Measurements from ENCODE around the gene KCNE2. TPM values are rescaled to one million over a fixed set of nuclear protein-coding genes. Genes with fewer than 3 reads are reported as not detected.
A peak's percentile ranks its signal among the peaks of the same experiment; 100 is the strongest.
"Not testable (repeated sequence)": the region's sequence is repeated elsewhere in the genome, so short reads cannot be mapped to it uniquely, and the experiment has no call there.

KCNE2 gene
- total RNA-seq, 1 donor from 2014 or later = 0.69 TPM

DNA sequence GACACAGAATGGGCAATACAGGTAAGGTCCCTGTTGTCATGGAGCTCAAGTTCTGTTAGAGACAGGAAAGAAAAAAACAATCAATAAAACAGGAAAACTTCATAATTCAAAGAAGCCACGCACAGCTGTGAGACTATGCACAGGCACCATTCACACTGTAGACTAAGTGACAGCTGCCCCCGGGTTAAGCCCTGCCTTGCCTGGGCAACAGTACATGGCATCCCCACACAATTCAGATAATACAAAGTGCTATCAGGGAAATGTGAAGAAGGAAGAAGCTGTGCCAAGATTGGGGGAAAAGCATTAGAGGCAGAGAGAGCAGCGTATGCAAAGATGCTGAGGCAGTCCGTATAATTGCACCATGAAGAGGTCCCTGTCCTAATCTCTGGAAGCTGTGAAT, 9.0 kb upstream of the KCNE2 start:
- no peak for DNase-seq

DNA sequence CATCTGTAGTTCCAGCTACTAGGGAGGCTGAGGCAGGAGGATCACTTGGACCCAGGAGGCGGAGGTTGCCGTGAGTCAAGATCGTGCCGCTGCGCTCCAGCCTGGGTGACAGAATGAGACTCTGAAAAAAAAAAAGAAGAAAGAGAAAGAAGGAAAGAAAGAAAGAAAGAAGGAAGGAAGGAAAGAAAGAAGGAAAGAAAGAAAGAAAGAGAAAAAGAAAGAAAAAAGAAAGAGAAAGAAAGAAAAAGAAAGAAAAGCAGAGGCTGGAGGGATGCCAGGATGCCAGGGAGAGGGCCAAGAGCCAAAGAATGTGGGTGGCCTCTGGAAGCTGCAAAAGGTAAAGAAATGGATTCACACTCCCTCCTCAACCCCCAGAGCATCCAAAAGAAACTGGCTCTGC, 8.2 kb upstream of the KCNE2 start:
- no peak for DNase-seq

DNA sequence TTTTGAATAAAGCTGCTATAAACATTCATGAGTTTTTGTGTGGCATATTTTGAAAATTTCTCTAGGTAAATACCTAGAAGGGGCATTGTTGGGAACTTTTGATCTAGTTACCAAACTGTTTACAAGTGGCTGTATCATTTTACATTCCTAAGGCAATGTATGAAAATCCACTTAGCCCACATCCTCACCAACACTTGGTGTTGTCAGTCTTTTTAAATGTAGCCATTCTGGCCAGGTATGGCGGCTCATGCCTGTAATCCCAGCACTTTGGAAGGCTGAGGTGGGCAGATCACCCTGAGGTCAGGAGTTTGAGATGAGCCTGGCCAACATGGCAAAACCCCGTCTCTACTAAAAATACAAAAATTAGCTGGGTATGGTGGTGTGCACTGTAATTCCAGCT, 5.9 kb upstream of the KCNE2 start:
- DNase-seq = no peak

DNA sequence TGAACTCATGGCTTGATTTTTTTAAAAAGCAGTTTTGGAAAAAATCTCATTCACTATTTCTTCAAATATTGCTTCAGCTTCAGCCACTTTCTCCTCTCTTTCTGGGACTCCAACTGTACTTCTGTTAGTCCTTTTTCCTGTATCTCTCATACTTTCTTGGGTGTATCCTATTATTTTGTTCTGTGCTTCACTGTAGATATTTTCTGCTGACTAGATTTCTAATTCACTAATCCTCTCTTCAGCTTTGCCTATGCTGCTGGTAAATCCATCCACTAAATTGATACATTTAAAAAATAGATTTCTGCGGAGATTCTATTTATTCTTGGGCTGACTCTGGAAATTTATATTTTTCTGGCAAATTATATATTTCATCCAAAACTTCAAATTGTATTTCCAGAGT, 4.9 kb upstream of the KCNE2 start:
- DNase-seq = no peak

DNA sequence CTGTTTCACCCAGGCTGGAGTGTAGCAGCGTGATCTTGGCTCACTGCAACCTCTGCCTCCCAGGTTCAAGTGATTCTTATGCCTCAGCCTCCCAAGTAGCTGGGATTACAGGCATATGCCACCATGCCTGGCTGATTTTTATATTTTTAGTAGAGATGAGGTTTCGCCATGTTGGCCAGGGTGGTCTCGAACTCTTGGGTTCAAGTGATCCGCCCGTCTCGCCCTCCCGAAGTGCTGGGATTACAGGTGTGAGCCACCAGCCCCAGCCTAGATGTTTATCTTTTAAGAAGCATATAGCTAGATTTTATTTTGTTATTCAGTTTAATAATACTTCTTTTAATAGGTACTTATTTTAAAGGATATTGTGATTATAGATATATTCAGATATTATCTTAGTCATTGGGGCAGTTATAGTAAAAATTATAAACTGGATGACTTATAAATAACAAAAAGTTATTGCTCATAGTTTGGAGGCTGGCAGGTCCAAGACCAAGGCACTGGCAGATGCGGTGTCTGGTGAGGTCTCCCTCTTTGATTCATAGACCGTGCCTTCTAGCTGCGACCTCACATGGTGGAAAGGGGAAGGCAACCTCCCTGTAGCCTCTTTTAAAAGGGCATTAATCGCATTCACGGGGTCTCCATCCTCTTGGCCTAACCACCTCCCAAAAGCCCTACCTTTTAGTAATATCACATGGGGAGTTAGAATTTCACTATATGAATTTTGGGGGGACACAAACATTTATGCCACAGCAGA, 3.1 kb upstream of the KCNE2 start:
- no peak for DNase-seq

DNA sequence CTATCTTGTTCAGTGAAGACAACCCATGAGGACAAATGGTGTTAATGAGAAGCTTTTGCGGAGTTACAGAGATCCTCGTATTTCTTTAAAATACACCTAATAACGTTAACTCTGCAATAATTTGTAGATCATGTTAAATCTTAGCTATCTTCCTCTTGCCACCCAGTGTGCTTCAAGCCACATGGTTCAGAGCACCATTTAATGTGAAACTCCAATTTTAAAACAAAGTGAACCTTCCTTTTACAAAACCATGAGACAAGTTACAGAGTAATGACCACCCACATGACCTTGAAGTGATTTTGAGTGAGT, 1.7 kb upstream of the KCNE2 start:
- DNase-seq = no peak

DNA sequence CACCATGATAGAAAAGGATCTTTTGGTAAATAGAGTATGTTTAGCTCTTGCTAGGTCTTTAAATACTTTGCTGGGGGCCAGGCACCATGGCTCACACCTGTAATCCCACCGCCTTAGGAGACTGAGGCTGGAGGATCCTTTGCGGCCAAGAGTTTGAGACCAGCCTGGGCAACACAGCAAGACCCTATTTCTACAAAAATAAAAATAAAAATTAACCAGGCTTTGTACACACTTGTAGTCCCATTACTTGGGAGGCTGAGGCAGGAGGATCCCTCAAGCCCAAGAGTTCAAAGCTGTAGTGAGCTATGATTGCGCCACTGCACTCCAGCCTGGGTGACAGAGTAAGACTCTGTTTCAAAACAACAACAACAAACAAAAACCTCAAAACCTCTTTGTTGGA, 1.1 kb upstream of the KCNE2 start:
- DNase-seq = no peak

DNA sequence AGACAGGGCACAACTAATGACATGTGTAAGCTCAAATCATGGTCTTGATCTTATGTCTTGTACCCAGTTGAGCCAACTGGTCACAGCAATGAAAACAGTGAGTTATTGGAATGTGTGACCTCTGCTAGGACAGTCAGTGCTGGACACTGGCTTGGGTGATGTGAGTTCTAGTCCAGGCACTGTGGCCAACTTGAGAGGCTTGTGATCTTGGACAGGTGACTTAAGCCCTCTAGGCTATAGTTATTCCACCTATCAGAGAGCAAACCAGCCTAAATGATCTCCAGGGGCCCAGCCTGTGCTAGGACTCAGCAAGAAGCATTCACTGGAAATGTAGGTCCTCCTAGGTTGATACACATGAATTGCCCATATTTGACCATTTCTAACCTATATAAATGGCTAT, 1.1 kb downstream of the KCNE2 start:
- no peak for DNase-seq

DNA sequence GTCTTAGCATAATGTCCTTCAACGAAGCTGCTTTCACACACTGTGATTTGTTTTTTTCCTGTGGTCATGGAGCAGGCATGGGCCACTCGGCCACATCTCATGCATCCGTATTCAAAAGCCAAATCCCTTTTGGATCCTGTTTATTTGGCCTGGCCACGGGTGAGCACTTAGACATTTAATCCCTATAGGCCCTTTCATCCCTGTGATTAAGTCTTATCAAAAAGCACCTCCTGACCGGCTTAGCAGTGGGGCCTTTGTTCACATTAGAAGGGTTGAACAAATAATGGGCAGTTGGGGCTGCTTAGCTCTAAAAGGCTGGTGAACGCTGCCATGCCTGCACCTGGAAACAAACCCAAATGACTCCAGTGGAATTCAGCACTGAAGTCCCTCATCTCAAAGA, 2.0 kb downstream of the KCNE2 start:
- no peak for DNase-seq

DNA sequence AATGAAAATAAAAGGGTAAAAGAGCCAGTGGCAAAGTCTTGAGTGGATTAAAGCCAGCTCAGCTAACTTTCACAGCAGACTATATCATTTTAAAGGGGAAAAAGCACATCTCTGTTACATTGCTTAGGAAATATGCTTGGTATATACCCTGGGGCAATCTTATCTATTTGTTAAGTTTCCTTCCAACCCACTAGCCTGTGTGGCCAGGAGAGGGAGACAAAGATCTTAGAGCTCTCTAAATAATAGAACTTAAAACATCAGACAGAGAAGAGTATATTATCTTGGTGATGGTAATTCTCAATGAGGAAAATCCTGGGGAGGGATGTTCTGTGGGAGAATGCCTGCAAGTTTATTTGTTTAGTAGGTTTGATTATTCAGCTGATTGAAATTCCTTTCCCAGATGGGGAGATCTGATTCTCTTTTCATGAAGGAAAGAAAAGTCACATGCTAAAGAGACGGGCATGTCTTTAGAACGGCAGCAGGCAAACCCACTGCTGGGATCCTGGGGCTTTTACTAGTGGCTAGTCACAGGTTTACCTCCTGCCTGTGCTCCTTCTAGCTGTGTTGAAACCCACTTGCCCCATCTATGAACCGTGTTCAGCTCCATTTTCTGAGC, 3.6 kb downstream of the KCNE2 start:
- peak; percentile 18 for DNase-seq

DNA sequence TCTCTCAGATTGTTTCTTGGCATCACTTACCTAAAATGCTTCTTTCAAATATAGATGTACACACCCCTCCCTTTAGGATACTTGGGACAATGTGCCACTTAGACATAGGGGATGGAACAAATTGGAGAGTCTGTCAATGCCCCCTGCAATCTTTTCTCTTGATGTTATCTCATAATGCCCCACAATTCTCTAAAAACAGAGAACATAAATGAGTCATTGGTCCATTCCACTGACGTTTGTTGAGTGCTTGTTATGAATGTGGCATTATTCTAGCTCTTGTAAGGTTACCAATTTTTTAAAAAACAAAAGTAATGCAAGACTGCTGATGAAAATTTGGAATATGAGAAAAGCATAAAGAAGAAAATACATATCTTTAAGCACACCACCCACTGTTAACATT, 5.9 kb downstream of the KCNE2 start:
- DNase-seq = no peak

DNA sequence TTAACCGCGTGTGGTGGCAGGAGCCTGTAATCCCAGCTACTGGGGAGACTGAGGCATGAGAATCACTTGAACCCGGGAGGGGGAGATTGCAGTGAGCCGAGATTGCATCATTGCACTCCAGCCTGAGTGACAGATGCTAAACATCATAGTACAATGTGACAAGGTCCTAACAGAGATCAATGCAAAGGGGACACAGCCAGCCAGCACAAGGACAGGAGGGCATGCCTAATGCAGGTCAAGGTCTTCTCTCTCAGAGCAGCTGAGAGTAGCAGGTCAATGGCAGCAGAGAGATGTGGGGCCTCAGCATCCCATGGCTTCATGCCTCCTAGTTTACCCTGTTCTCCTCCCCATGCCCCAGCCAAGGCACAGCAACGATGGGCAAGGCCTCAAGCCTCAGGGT, 8.5 kb downstream of the KCNE2 start:
- DNase-seq = no peak

DNA sequence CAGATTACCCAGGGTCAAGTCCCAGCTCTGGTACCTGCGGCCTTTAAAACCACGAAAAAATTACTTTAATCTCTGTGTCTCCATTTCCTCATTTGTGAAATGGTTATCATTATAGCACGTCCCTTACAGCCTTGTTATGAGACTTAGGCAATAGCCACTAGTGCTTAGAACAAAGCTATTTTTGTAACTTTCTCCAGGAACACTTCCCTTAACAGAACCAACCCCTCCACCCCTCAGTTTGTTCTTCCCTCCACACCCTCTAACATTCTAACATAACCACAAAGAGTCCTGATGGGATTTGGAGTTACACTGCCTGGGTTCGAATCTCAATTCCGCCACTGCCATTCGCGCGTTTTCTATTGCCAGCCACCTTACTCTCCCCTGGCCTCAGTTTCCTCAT, 10.7 kb downstream of the KCNE2 start:
- not testable (repeated sequence) for DNase-seq

DNA sequence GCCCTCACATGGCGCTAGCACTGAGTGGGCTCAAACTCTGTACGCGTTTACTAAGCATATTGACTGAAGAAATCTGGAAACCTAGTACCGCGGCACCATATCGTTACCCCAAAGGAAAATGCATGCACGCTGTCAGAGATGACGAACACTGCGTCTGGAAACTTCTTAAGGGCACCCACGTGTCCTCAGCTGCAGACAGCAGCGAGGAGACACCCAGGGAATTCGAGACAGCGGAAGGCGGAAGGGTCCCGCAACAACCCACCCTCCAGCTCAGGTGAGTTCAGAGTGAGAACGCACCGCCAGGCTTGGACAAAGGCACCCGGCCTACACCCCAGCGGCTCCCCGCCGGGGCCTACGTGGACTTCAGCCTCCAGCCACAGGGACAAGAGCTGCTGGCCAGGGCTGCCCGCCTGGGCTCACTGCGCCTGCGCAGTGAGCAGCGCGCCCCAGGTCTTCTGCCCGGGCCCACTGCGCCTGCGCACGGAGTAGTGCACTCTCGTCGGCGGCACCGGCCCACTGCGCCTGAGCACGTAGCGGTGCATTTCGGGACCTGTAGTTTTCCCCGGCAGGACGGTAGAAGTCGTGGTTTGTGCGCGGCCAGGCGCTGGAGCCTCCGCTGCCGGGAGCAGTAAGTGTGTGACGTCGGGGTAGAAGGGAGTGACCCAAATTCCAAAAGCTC, 11.3 kb downstream of the KCNE2 start, which contains the start of gene SMIM11:
Gene SMIM11, plus strand, starts transcription at position 568 of the 679 bp plus-strand sequence. CDS start 3,998 bp downstream, outside the sequence.
- DNase-seq = not testable (repeated sequence)

DNA sequence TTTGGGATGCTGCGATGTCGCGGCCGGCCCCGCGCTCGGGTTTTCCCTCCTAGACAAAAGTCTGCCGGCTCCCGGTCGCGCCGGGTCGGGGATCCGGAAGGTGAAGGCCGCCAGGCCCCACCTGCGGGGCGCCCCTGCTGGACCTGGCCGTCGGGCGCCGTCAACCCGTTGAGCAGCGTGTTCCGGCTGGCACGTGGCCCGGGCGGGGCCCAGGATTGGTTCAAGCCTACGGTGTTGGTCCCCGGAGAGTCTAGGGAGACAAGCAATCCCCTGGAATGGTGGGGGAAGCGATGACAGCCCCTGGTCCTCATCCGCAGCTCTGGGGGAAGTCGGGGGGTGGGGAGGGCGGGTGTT, 11.8 kb downstream of the KCNE2 start:
- DNase-seq = not testable (repeated sequence)

DNA sequence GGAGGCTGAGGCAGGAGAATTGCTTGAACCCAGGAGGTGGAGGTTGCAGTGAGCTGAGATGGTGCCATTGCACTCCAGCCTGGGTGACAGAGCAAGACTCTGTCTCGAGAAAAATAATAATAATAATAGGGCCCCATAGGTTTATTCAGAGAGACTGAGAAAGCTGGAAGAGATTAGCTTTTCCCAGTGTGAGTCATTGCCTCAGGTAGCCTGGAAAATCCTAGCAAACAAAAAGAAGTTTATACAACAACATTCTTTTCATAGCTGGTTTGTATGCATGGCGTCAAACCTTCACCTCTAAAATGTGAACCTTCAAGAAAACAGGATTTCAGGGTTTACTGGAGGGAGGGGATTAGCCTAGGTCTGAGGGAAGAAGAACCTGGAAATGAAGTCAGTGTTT, 19.3 kb downstream of the KCNE2 start:
- not testable (repeated sequence) for DNase-seq

DNA sequence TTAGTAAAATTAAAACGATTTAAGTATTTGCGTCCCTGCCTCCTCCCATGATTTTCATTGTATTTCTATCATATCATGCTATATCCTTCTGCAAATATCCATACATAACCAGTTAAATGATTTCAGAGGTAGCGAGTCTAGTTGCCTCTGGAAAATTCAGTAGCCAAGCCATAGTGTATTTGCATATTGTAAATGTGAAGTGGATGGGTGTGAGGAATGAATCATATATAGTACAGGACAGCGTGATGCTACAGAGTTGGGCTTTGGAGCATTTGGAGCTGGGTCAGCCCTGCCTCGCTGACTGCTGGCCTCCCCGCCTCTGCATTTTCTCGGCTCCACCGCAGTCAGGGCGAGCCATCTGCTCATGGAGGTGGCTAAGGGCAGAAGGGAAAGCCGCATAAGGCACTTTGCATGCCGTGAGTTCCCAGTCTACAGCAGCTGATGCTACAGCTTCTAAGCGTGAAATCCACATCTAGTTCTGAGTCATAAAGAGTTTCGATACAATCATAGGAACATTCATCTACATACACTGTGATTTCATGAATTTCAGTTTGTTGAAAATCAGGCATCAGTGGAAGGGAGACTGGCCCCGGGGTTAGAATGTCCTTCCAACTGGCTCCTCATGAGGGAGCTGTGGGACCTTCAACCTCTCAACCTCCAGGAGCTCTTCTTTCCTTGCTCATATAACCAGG, 20.1 kb downstream of the KCNE2 start:
- DNase-seq = not testable (repeated sequence)

DNA sequence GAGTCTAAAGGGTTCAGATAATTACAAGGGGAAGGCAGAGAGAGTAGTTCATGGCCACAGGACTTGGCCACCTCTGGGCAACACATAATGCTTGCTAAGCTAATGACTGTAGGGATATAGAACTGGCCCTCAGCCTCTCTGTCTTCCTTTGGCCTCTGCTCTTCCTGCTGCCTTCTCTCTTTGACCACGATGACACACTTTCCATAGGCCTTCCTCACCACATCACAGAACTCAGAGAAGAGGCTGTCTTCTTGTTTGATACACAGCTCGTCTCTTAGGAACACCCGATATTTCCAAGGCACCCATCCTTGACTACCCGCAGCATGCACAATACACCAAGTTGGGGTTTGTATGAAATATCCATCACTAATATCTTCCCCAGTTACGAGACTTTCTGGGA, 36.7 kb downstream of the KCNE2 start:
- not testable (repeated sequence) for DNase-seq

DNA sequence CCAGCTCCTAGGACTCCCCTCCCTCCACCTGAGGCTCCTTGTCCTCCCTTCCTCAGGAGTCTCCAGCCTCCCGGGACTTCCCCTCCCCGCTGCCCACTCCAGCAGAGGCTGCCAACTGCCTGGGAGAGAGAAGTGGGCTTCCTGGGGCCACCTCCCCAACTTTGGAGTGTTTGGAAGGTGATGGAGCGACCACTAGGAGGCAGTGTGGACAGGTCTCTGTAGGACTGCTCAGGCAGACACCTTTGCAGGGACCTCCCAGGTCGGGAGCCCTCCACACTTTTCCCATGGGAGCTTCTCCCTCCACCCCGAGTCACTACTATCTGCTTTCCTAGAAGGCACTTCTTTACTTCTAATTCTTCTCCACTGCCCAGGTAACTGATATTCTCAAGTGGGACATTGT, 40.9 kb downstream of the KCNE2 start:
- DNase-seq = not testable (repeated sequence)

DNA sequence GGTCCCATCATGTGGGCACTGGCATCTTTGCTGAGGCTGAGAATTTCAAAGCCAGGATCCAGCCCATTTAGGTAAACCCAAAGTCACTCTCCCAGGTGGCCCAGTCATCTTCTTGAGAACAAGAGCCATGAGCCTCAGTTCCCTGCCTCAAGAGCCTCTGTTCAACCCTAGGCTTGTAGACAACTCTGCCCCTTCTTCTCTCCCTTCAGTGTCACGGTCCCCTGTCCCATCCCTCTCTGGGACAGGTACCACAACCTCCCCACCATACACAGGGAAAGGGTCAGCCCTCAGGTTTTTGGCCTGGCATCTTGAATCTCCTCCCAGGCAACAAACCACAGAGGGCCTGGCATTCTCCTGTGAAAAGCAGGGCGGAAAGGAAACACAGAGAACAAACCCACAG, 41.9 kb downstream of the KCNE2 start:
- not testable (repeated sequence) for DNase-seq

DNA sequence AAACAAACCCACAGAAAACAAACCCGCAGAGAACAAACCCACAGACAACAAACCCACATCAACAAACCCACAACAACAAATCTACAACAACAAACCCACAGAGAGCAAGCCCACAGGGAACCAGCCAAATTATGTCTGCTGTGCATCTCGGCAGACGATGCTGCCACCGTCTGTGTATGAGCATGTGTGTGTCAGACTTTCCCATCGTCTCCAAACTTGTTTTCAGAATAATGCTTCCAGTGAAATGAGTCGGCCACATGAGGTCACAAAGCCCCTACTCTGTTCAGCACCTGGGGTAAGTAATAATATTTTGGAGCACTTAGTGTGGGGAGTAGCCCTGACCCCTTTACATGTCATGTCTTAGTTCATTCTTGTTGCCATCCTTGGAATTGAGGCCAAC, 42.3 kb downstream of the KCNE2 start:
- DNase-seq = not testable (repeated sequence)

DNA sequence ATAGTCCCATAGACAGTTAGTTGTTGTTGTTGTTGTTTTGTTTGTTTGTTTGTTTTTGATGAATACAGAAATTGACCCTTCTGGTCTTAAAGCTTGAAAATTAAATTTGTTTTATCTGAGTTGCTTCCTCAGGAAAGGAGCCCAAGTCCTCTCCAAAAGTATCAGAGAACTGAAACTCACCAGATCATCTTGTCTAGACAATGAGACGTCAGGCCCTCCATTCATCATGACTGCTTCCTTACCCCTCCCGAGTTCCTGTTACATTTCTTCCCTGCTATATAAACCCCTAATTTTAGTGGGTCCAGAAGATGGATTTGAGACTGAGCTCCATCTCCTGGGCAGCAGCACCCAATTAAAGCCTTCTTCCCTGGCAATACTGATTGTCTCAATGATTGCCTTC, 42.9 kb downstream of the KCNE2 start:
- DNase-seq = not testable (repeated sequence)

DNA sequence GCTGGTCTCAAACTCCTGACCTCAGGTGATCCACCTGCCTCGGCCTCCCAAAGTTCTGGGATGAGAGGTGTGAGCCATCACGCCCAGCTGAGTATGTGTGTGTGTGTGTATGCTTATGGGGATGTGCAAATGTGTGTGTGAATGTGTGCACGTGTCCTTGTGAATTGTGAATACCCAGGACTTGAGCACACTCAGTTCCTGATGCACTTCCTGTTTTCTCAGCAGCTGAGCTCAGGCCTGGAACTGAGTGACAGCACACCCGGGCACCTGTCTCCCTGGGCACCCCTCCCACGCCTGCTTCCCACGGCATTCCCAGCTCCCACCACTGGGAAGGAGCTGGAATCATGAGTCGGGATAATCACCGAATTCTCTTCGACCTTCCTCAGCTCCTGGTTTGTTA, 43.5 kb downstream of the KCNE2 start:
- DNase-seq = not testable (repeated sequence)

Data from skin of body (tissue), 2 donors.